Stimulated activated CD8-positive, alpha-beta memory T cell treated with anti-CD3 and anti-CD28 coated beads, Interleukin-4, amount 100 ng/mL, for 48 hours (primary cell): Measurements from ENCODE around the gene PSMB5.
"Not testable (repeated sequence)": the region's sequence is repeated elsewhere in the genome, so short reads cannot be mapped to it uniquely, and the experiment has no call there.

Experiments used
- DNase-seq: peaks from one replicate; pipeline ENCODE4 v3.0.0-alpha.2; 2020

The PSMB5 gene

GRCh38 chr14:23043145-23043544, 8.4 kb upstream of the PSMB5 start:
- DNase-seq: no peak

GRCh38 chr14:23042162-23042965, 7.7 kb upstream of the PSMB5 start, which contains the start of gene PSMB11:
Gene PSMB11, plus strand, starts transcription at chr14:23042212. Its CDS starts 14 bp downstream, at chr14:23042226.
- no peak for DNase-seq

GRCh38 chr14:23041729-23042128, 7.0 kb upstream of the PSMB5 start:
- DNase-seq: no peak

- no peak for DNase-seq
Observed at GRCh38 chr14:23040100-23040499, 5.4 kb upstream of the PSMB5 start.

GRCh38 chr14:23035303-23036144, 824 bp upstream of the PSMB5 start:
- no peak for DNase-seq

- DNase-seq: no peak
Observed at GRCh38 chr14:23033801-23034497, 751 bp downstream of the PSMB5 start.

GRCh38 chr14:23033251-23033727, 1.4 kb downstream of the PSMB5 start:
- no peak for DNase-seq

GRCh38 chr14:23030936-23031335, 3.8 kb downstream of the PSMB5 start:
- DNase-seq: no peak

- DNase-seq: no peak
Observed at GRCh38 chr14:23028799-23029198, 5.9 kb downstream of the PSMB5 start.

- DNase-seq: no peak
Observed at GRCh38 chr14:23025151-23025814, 9.4 kb downstream of the PSMB5 start.

GRCh38 chr14:23024612-23025075, 10.1 kb downstream of the PSMB5 start:
- no peak for DNase-seq

GRCh38 chr14:23023795-23024152, 10.9 kb downstream of the PSMB5 start:
- DNase-seq: no peak

GRCh38 chr14:23023022-23023794, 11.5 kb downstream of the PSMB5 start:
- DNase-seq: no peak

- no peak for DNase-seq
Observed at GRCh38 chr14:23021889-23022442, 12.7 kb downstream of the PSMB5 start.

- DNase-seq: no peak
Observed at GRCh38 chr14:23021434-23021833, 13.3 kb downstream of the PSMB5 start.

GRCh38 chr14:23020143-23021128, 14.3 kb downstream of the PSMB5 start:
- DNase-seq: no peak

- no peak for DNase-seq
Observed at GRCh38 chr14:23018107-23018506, 16.6 kb downstream of the PSMB5 start.

GRCh38 chr14:23017091-23017490, 17.6 kb downstream of the PSMB5 start:
- no peak for DNase-seq

GRCh38 chr14:23015618-23016017, 19.1 kb downstream of the PSMB5 start:
- no peak for DNase-seq

- DNase-seq: not testable (repeated sequence)
Observed at GRCh38 chr14:23013749-23014054, 21.0 kb downstream of the PSMB5 start.
